ENCODE measurements around the gene ANKRD39. TPM values are rescaled to one million over a fixed set of nuclear protein-coding genes. Genes with fewer than 3 reads are reported as not detected.
A peak's percentile ranks its signal among the peaks of the same experiment; 100 is the strongest.
"Not testable (repeated sequence)": the region's sequence is repeated elsewhere in the genome, so short reads cannot be mapped to it uniquely, and the experiment has no call there.

The ANKRD39 gene
- total RNA-seq, 1 experiment from 2014 or later, result 20.7 TPM

DNA sequence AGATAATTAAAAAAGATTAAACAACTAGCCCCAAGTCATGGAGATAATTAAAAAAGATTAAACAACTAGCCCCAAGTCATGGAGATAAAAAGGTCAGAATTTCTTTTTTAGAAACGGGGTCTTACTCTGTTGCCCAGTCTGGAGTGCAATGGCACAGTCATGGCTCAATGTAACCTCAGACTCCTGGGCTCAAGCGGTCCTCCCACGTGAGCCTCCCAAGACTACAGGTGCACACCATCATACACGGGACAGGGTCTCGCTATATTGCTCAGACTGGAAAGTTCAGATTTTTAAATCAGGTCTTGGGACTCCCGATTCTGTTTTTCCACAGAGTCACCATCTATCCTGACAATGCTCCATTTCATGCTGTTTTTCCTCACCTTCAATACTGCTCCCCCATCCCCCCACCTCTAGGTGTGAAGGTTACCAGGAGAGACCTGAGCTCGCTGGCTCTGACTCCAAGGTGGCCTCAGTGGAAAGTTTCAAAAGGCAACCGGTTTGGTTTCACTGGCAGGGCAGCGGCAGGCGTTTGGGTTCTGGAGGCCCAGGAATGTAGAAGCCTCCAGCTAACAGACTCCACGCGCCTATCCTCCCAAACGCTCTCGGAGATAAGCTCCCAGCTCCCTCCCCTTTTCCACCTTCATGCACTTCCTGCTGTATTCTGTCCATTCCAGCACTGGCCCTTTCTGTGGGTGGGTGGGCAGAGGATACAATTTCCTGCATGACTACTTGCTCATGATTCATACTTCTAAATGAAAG, 15.0 kb upstream of the ANKRD39 start:
- DNase-seq (ENCODE audit: low read depth), result peak; percentile 30

DNA sequence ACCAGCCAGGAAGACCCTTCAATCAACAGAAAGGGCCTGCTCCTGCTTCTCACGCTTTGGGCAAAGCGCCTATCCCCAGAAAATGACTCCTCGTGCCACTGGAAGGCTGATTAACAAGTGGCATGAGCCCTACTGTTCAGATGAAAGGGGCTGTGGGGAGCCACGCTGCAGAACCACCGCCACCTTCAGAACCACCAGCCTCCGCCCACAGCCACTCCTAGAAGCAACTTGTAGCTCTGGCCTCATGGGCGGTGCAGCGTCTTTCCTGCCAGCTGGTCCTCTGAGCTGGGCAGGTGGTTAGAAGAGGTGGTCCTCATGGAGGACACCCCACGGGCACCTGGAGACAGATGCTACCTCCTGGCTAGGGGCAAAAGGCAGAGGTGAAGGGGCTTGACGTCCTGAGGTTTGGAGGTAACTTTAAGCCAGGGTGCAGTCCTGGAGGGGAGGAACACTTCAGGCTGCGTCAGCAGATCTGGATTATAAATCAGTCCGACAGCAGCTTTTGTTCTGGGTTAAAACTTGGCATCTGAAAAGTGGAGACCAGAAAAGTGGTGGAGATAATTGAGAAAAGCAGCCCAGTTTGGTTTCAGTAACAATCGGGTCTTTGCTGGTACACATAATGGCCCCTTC, 12.9 kb upstream of the ANKRD39 start:
- DNase-seq (ENCODE audit: low read depth), result peak; percentile 63

DNA sequence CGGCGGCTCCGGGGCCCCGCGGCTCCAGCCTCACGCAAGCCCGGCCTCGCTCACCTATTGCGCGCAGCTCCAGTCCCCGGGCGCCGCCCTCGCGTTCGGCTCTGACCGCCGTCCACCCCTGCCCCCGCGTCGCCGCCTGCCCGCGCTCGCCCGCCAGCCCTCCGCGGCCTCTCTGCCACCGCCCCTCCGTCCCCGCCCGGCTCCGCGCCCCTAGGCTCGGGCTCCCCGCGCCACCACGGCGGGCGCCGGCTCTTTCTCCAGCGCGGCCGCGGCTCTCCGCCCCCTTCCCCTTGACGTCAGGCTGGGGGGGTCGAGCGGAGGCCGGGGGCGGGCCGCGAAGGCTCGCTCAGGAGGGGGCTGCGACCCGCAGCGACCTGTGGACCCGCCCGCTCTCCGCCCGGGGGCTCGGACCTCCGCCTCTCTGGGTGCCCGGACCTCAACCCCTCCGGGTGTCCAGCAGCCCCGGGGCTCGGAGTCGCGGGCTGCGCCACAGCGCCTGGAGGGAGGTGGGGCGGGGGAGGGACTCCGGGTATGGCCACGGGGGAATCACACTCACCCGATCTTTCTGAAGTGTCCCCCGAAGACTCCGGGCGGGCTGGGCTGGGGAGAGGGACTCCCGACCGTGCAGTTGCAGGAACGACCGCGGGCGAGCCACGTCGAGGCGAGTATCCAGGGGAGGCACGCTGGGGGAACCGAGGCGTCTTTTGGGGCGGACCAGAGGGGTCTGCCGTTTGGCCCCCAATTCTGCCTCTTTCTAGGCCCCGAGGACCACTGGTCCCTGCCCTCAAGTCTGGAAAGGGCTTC, 12.2 kb upstream of the ANKRD39 start, which contains the start of gene SEMA4C:
Gene SEMA4C, minus strand, starts transcription at position 259 of the 804 bp plus-strand sequence. CDS start 2,194 bp downstream, outside the sequence.
- DNase-seq (ENCODE audit: low read depth), result peak; percentile 59

- peak; percentile 86 for DNase-seq (ENCODE audit: low read depth)
These were observed 11.5 kb upstream of the ANKRD39 start for GRCh38 chr2:96869281-96869821.

DNA sequence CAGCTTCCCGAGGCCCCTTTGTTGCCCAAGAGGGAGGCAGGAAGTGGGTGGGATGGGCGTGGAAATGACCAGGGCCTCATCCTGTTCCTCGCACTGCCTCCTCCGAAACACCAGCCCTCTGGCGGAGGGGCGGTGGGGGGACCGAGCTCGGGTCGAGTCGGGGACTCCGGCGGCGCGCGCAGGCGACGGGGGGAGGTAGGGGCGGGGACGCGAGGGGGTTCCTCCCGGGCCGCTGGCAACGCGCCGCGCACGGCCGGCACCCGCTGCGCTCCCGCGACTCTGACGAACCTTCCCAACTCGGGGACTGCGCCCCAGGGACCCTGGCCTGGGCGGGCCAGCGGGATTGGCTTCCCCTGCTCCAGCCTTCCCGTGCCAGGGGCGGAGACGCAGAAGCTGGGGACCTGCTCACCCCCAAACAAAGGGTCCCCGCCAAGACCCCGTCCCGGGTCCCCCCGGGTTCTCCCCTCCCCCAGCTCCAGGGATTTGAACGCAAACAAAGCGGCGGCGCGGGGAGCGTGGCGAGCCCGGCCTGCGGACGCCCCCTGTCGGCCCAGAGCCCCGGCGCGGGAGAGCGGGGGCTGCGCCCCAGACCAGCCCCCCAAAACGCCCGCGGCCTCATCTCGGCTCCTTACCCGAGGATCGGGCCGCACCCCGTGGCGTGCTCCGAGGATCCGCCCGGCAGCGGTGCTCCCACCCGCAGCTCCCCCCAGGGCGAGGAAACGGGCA, 10.9 kb upstream of the ANKRD39 start:
- DNase-seq (ENCODE audit: low read depth), result peak; percentile 93

DNA sequence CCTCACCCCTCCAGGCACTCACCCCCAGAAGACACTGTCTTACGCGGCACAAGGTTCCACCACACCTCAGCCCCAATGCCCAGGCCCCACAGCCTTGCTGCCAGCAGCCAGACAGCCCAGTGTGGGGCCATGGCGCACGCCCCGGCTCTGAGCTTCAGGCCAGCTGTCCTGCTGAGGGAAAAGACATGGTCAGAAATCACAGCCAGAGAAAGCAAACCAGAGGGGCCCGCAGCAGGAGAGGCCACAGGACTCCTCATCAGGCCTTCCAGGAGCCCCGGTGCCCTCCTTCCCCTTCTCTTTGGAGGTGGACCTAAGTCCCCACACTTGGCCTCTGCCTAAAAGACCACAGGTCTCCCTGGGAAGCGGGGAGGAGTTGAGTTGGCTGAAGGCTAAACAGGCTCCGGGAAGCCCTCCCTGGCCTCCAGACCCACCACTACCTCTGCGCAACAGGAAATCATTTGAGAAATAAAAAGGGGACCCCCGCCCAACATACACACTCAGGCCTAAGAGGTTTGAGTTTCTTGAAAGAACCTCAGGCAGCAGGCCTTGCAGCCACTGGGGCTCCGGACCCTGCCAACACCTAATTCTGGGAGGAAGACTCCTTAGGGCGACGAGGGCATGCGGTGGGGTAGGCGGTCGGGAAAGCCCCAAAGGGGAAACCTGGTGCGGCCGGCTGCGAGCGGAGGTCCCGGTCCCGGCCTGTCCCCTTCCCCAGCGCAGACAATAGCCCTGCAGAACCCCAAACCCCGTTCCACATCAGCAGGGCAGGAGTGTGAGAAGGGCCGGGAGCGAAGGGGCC, 10.1 kb upstream of the ANKRD39 start:
- DNase-seq (ENCODE audit: low read depth), result peak; percentile 24

- DNase-seq (ENCODE audit: low read depth), result no peak
These were observed 9.4 kb upstream of the ANKRD39 start for GRCh38 chr2:96866986-96867755.

DNA sequence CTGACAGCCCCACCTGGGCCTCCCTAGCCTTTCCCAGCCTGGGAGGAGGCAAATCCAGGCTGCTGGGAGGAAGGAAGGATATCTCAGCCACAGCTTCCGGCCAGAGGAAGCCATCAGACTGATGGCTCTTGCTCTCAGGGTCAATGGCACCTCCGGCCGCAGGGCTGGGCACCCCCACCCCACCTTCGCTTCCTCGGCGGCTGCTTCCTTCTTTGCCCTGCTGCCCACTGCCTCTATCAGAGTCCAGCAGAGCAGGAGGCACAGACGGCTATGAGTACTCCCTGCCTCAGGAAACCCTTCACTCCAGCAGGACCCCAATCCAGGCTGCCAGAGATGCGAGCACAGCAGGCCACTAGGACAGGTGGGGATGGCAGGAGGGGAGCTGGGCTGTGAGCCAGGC, 8.8 kb upstream of the ANKRD39 start:
- DNase-seq (ENCODE audit: low read depth), result peak; percentile 42

DNA sequence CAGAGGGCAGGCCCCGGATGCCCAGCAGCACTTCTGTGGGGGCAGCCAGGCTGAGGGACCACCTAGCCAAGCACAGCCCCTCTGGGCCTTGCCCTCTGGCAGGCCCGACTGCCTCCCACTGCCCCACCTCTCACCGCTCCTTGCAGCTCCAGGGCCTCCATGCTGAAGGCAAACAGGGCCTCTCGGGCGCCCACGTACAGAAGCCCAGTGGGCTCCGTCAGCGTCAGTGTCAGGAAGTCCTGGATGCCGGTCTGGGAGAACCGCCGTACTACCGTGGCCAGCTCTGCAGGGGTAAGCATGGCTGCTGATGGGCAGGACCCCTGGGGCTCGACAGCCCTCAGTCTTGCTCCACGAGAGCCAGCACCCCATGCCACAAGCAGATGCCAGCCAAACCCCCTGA, 8.3 kb upstream of the ANKRD39 start:
- no peak for DNase-seq (ENCODE audit: low read depth)

DNA sequence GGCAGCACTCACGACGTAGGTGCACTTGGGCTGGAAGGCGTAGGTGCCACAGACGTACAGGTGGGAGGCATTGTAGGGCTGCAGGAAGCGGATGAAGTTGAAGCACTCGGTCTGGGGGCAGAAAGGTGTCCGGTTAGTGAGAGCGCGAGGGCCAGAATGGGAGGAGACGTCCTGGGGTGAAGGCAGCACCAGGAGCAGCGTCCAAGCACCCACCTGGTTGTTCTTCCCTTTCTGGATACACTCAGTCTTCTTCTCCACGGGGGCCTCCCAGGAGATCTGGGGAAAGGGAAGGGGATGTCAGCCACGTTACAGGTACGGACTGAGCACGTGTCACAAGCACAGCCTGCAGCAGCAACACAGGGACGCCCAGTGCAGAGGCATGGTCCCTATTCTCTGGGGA, 7.8 kb upstream of the ANKRD39 start:
- DNase-seq (ENCODE audit: low read depth), result no peak

GRCh38 chr2:96864343-96865091, 6.7 kb upstream of the ANKRD39 start:
- DNase-seq (ENCODE audit: low read depth), result no peak

DNA sequence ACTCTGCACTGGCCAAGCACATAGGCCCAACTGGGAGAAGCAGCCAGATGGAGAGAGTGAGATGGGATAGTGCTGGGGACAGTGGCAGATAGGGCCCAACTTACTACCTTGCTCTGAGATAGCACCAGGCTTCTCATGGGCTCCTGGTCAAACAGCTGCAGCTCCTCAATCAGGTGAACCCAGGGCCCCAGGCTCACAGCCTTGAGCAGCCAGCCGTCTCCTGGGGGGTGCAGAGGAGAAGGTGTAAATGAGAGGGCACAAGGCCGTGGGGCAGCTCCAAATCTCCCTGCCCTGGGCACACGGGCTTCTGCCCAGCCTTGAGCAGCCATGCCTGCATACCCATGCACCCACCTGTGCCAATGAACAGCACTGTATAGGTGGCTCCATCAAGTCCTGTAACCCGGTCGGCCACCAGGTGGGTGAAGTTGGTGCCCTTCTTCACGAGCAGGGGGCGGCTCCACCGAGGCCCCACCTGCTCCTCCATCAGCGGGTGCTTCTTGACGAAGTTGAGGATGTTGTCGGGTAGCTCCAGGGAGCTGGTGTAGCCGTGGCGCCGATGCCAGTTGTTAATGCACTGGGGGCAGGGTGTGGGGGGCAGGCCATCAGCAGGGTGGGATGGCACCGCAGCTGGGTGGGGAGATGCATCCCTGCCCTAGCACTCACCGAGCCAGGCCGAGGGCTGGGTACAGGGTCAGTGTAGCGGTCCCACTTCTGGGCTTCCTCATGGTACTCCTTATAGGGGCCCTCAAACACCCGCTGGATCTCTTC, 5.9 kb upstream of the ANKRD39 start:
- no peak for DNase-seq (ENCODE audit: low read depth)

DNA sequence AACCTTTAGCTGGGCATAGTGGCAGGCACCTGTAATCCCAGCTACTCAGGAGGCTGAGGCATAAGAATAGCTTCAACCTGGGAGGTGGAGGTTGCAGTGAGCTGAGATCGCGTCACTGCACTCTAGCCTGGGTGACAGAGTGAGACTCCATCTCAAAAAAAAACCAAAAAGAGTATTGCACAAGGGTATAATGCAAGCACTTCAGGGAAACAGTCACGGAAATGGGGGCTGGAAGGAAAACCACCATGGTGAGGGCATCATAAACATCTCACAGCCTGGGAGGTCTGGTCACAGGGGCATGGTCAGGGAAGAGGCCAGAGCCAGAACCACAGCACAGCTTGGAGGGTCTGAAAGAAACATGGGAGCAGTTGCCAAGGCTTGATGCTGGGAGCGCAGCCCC, 5.2 kb upstream of the ANKRD39 start:
- DNase-seq (ENCODE audit: low read depth), result not testable (repeated sequence)

- no peak for DNase-seq (ENCODE audit: low read depth)
These were observed 3.3 kb upstream of the ANKRD39 start for GRCh38 chr2:96861074-96861473.

DNA sequence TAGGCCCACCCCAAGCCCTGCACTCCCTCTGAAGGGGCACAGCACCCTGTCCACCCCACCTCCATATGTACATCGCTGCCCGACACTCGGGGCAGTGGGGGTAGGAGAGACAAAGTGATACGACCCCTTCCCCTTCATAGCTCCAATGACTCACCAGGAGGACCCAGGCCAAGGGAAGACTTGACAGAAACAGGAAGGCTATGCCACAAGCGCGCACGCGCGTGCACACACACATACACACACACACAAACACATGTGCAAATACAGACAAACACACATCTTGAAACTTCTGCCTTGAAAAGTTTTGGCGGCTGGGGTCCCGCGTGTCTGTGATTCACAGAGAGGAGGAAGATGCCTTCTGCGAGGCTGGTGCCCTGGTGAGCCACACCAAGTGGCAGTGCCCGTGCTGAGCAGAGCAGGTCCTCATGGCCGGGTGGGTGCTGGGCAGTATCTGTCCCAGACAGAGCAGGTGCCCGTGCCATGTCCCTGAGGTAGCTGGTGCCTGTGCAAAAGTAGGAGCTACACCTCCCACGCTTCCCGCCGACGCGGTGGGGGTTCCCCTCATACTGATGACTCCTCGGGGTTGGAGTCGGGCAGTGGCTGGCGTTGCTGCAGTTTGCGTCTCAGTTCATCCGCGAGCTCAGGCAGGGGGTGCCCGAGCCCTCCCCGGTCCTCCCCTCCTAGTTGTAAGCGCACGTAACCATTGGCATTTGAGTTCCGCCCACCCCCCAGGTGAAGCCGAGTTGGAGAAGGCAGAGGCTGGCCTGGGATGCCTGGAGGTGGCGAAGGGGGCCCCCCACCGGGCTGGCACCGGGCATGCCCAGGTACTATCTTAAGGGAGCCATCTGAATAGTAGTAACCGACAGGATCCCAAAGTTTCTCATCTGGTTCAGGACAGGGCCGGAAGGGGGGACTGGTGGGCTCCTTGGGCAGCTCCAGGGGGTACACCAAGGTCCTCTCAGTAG, 2.5 kb upstream of the ANKRD39 start:
- DNase-seq (ENCODE audit: low read depth), result peak; percentile 28

- no peak for DNase-seq (ENCODE audit: low read depth)
These were observed 1.9 kb upstream of the ANKRD39 start for GRCh38 chr2:96859681-96860064.

DNA sequence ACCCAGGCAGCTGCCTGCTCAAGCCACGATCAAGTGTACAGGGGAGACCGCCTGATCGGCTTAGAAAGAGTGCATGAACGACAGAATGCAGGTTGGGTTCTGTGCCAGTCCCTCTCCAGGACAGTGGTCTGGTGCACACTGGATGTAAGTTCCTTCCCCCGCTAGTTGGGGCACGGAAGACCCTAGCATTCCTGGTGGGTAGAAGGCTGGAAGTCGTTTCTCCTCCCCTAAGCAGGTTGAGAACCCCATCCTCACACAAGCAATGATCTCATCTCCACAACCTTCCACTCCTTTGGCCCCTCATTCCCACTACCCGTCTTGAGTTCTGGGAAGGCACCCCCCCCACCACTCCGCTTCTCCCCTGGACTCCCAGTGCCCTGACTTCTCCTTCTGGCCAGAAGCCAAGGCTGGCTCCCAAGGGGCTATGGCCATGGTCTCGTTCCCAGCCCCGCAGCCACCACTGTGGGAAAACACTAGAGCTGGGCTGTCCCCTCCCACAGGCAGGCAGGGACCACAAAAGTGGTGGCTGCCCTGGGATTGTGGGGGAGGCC, 1.4 kb upstream of the ANKRD39 start:
- peak; percentile 32 for DNase-seq (ENCODE audit: low read depth)
